A549 (cell line): ENCODE data around the gene ROBO1. TPM values are rescaled to one million over a fixed set of nuclear protein-coding genes. Genes with fewer than 3 reads are reported as not detected.

Experiments
- ATAC-seq, 2 experiments: fragments of 200-7000 bp in 1 of 2; fragments of >200 bp in 1 of 2; cut with Nextera tagmentation in 1 of 2; cut with Tn5 transposase in 1 of 2; 3 replicates each; pipeline versions ENCODE4 v1.8.0 to v1.9.1; 2018 to 2020; ENCODE audit warnings: mild to moderate bottlenecking in 1 of 2, moderate library complexity in 1 of 2
- CTCF ChIA-PET: fragments of 300-600 bp; sonication (Branson Sonifier 250); formaldehyde crosslinking; extraction: SDS; loops from one replicate; lab custom pipeline; 2021; ENCODE audit warnings: antibody characterized with exemption, inconsistent platforms; lab: Yijun Ruan, JAX
- POLR2A ChIA-PET: fragments of 350-600 bp; formaldehyde crosslinking; extraction: SDS; loops from one replicate; lab custom pipeline; 2021; ENCODE audit warnings: antibody characterized with exemption, inconsistent platforms; lab: Yijun Ruan, JAX
- DNase-seq, 2 experiments: peaks; one replicate each; pipeline versions ENCODE4 v3.0.0 to v3.0.0-alpha.2; 2011 to 2016; ENCODE audit warnings: low read depth in 1 of 2, low spot score in 1 of 2
- FAIRE-seq: peaks from 2 replicates; lab custom pipeline; 2011; peaks lifted over from hg19 to GRCh38; lab: Jason Lieb, UNC
- H3K27ac ChIP-seq, 2 experiments: fragments of >200 bp; sonication (Bioruptor Twin); formaldehyde crosslinking; 3 replicates each; pipeline ENCODE4 v1.5.1; 2016 to 2017
- H3K4me1 ChIP-seq: fragments of >200 bp; sonication (Bioruptor Twin); formaldehyde crosslinking; 3 replicates; pipeline ENCODE4 v1.6.1; 2016
- H3K4me2 ChIP-seq: fragments of >200 bp; sonication (Bioruptor Twin); formaldehyde crosslinking; 3 replicates; pipeline ENCODE4 v1.6.1; 2016
- H3K4me3 ChIP-seq: fragments of >200 bp; sonication (Bioruptor Twin); formaldehyde crosslinking; 3 replicates; pipeline ENCODE4 v1.5.1; 2016
- H3K9me3 ChIP-seq: fragments of >200 bp; sonication (Bioruptor Twin); formaldehyde crosslinking; 3 replicates; pipeline ENCODE4 v1.6.1; 2016
- CBX2 ChIP-seq: fragments of 200-600 bp; sonication (generic); IDR thresholded peaks from 2 replicates; pipeline ENCODE4 v1.6.1; 2016; ENCODE audit warnings: low read depth, mild to moderate bottlenecking, borderline replicate concordance
- CEBPB ChIP-seq, 2 experiments: fragments of >200 bp in 1 of 2; sonication (Bioruptor Twin) in 1 of 2; formaldehyde crosslinking in 1 of 2; IDR thresholded peaks; 2 replicates each; pipeline ENCODE4 v1.6.1; 2012 to 2016
- CHD4 ChIP-seq: fragments of 200-600 bp; sonication (generic); IDR thresholded peaks from 2 replicates; pipeline ENCODE4 v1.6.1; 2016; ENCODE audit warnings: antibody characterized with exemption, mild to moderate bottlenecking, borderline replicate concordance
- EHMT2 ChIP-seq: fragments of 200-600 bp; sonication (generic); IDR thresholded peaks from 2 replicates; pipeline ENCODE4 v1.6.1; 2016; ENCODE audit warnings: antibody characterized with exemption, low read depth, mild to moderate bottlenecking, moderate library complexity
- EP300 ChIP-seq, 2 experiments: fragments of >200 bp; sonication (Bioruptor Twin); formaldehyde crosslinking; IDR thresholded peaks; 2 replicates in 1 of 2; 3 replicates in 1 of 2; pipeline ENCODE4 v1.6.1; 2016 to 2017
- ESRRA ChIP-seq: fragments of 150-350 bp; IDR thresholded peaks from 2 replicates; pipeline ENCODE4 v1.6.1; 2014; ENCODE audit warnings: mild to moderate bottlenecking, low read length, borderline replicate concordance
- FOXS1 ChIP-seq: fragments of 250-450 bp; sonication (Bioruptor Pico); IDR thresholded peaks from 2 replicates; pipeline ENCODE4 v1.5.0; 2020; ENCODE audit warnings: mild to moderate bottlenecking, moderate library complexity
- GATA3 ChIP-seq: IDR thresholded peaks from 2 replicates; pipeline ENCODE4 v1.6.1; 2012; ENCODE audit warnings: borderline replicate concordance
- HDAC2 ChIP-seq: fragments of 200-600 bp; sonication (generic); IDR thresholded peaks from 2 replicates; pipeline ENCODE4 v1.6.1; 2016
- HEYL ChIP-seq: fragments of 250-450 bp; sonication (Bioruptor Pico); IDR thresholded peaks from 2 replicates; pipeline ENCODE4 v1.8.0; 2021; ENCODE audit warnings: mild to moderate bottlenecking, moderate library complexity
- HMGXB4 ChIP-seq: fragments of 250-450 bp; sonication (Bioruptor Pico); IDR thresholded peaks from 2 replicates; pipeline ENCODE4 v1.5.0; 2021; ENCODE audit warnings: mild to moderate bottlenecking, moderate library complexity, borderline replicate concordance
- HOXB13 ChIP-seq: fragments of 250-450 bp; sonication (Bioruptor Pico); IDR thresholded peaks from 2 replicates; pipeline ENCODE4 v1.5.0; 2020; ENCODE audit warnings: low read depth, mild to moderate bottlenecking, moderate library complexity
- HOXB5 ChIP-seq: fragments of 250-450 bp; sonication (Bioruptor Pico); IDR thresholded peaks from 2 replicates; pipeline ENCODE4 v1.5.0; 2020; ENCODE audit warnings: mild to moderate bottlenecking, moderate library complexity
- JUN ChIP-seq, 2 experiments: fragments of >200 bp; sonication (Bioruptor Twin); formaldehyde crosslinking; IDR thresholded peaks; 2 replicates in 1 of 2; 3 replicates in 1 of 2; pipeline ENCODE4 v1.6.1; 2016 to 2017
- JUNB ChIP-seq: fragments of >200 bp; sonication (Bioruptor Twin); formaldehyde crosslinking; IDR thresholded peaks from 2 replicates; pipeline ENCODE4 v1.6.1; 2016
- MAX ChIP-seq: IDR thresholded peaks from 2 replicates; pipeline ENCODE4 v1.6.1; 2012
- NPAS2 ChIP-seq: fragments of 250-450 bp; sonication (Bioruptor Pico); IDR thresholded peaks from 2 replicates; pipeline ENCODE4 v1.8.0; 2022; ENCODE audit warnings: mild to moderate bottlenecking, moderate library complexity, borderline replicate concordance
- POLR2AphosphoS2 ChIP-seq: conservative IDR thresholded peaks from 2 replicates; pipeline ENCODE4 v1.6.1; 2012; ENCODE audit warnings: low read length, improper control_type of control experiment, inconsistent platforms
- RCOR1 ChIP-seq: fragments of 150-350 bp; IDR thresholded peaks from 2 replicates; pipeline ENCODE4 v1.6.1; 2014; ENCODE audit warnings: antibody characterized with exemption, low read length, low read depth
- SREBF2 ChIP-seq: fragments of 450-650 bp; IDR thresholded peaks from 2 replicates; pipeline ENCODE4 v1.6.1; 2014; ENCODE audit warnings: mild to moderate bottlenecking, moderate library complexity
- ZFP36 ChIP-seq: fragments of 450-650 bp; IDR thresholded peaks from 2 replicates; pipeline ENCODE4 v1.6.1; 2014; ENCODE audit warnings: borderline replicate concordance; ENCODE audit not compliant: partially characterized antibody
- ZNF302 ChIP-seq: fragments of 250-450 bp; sonication (Bioruptor Pico); IDR thresholded peaks from 2 replicates; pipeline ENCODE4 v1.9.0; 2021; ENCODE audit warnings: inconsistent platforms, mild to moderate bottlenecking, moderate library complexity
- WGBS: methylation state at CpG from one replicate; pipeline ENCODE4 v1.1.6; 2017; ENCODE audit errors: missing lambda C conversion rate; 5-methylcytosine and 5-hydroxymethylcytosine counted together
- polyA plus RNA-seq, 4 experiments: library from polyadenylated mRNA; depleted of rRNA in 3 of 4; stranded (reverse); fragments of >200 nt; fragmentation: RNase III in 1 of 4; extraction: RNeasy Plus Mini Kit Qiagen cat#74134 plus additional on column Dnase treatment in 1 of 4; gene quantifications; 2 replicates in 3 of 4; 3 replicates in 1 of 4; pipeline ENCODE4 v1.2.3, GENCODE V29; 2011 to 2017
- TF ChIP-seq, protein P1 (sequence below): fragments of >200 bp; sonication (Bioruptor Twin); formaldehyde crosslinking; IDR thresholded peaks from 3 replicates; pipeline ENCODE4 v1.5.1; 2016

ROBO1 gene
- polyA plus RNA-seq, 2 of the 4 experiments (the other 2 are of a cell fraction): 25.3 to 35.6 TPM

DNA sequence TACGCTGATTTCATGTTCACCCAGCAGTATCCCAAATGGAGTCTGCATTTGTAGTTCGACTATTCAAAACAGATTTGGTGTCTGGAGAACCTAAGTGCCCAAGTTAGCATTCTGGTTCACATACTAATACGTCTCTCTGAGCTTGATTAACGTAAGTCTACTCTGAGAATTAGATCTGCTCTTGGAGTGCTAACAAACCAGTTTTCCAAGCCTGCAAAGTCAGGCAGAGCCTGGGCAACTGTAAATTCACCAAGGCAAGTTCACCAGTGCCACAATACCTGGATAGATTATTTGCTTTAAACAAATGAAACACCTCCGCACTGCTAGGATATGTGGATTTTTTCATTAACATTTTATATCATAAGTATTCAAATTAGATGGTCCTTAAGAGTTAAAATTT is 912.6 kb downstream of the ROBO1 start (continued):
- TF ChIP-seq HOXB13 (no peak), FOXS1 (CRISPR knock-in tag) (no peak)

- TF ChIP-seq CEBPB (IDR thresholded peaks at IDR 0.05) (peak in 1 of 2 experiments; percentile 20; a peak in 1 of 4 replicates), HMGXB4 (CRISPR knock-in tag) (no peak), JUN (IDR thresholded peaks at IDR 0.05) (peak in 1 of 2 experiments; percentile 56; a peak in 2 of 5 replicates), GATA3 (peak; percentile 63; the same call in 1 of the 2 replicates), JUNB (peak; percentile 50), ZFP36 (no peak), EP300 (IDR thresholded peaks at IDR 0.05) (peak; percentile 39 to 65; a peak in 2 of 5 replicates)
- Histone ChIP-seq H3K4me2 (peak overlapping the region; percentile 38), H3K4me3 (no peak overlapping the region), H3K27ac (peak overlapping the region; percentile 29 to 73; a peak in 4 of 6 replicates), H3K4me1 (peaks cover 45% of the 10 kb centered on the region), H3K9me3 (no peaks in the 10 kb centered on the region)
- CTCF ChIA-PET: no interaction called here
- ATAC-seq: peak; percentile 54 to 83
- 21% methylated on average over 7 of the region's 7 CpGs for WGBS
- FAIRE-seq: no peak
- POLR2A ChIA-PET: interaction anchor here (0.7 kb wide), 2 partner anchors 23 to 111 kb away, joined by 3 read pairs; no protein-coding TSS in a partner anchor
- DNase-seq: peak in 1 of 2 experiments; percentile 61
Measured at GRCh38 chr3:78848392-78849288, 919.2 kb downstream of the ROBO1 start.

DNA sequence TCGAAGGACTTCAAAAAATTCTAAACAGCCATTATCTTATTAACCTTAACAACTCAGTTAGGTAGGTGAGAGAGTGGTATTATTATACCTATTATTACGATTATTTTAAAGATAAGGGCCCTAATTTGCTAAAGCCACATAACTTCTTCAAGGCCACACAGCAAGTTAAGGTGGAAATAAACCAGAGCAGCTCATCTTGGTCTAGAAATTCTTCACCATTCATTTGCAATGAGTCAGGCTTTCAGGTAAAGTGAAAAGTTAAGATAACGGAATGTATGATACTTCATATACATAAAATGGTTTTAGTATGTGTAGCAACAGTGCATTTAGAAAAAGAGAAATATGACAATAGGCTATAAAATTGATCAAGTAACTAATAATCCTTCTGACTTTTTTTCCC is 920.2 kb downstream of the ROBO1 start:
- FAIRE-seq: no peak
- no peak for DNase-seq
- H3K4me3 ChIP-seq: no peak overlapping the region
- WGBS: 61% methylated on average over 3 of the region's 3 CpGs
- no peak for ATAC-seq
- H3K4me2 ChIP-seq: no peak overlapping the region; the same call in 2 of the 3 replicates
- CTCF ChIA-PET: interaction anchor here (1.0 kb wide), 1 partner anchor 12 kb away, joined by 3 read pairs; no protein-coding TSS in a partner anchor
- peaks cover 45% of the 10 kb centered on the region for H3K4me1 ChIP-seq
- TF ChIP-seq CHD4 (no peak), ZNF302 (no peak)
- POLR2A ChIA-PET: no interaction called here
- no peaks in the 10 kb centered on the region for H3K9me3 ChIP-seq
- H3K27ac ChIP-seq: no peak overlapping the region

GRCh38 chr3:78847203-78847602 is 920.6 kb downstream of the ROBO1 start:
- no peaks in the 10 kb centered on the region for H3K9me3 ChIP-seq
- CTCF ChIA-PET: interaction anchor here (1.0 kb wide), 1 partner anchor 11 kb away, joined by 3 read pairs; no protein-coding TSS in a partner anchor
- H3K4me3 ChIP-seq: no peak overlapping the region

GRCh38 chr3:78846718-78847117 is 921.1 kb downstream of the ROBO1 start:
- Histone ChIP-seq H3K4me2 (no peak overlapping the region), H3K4me1 (peaks cover 45% of the 10 kb centered on the region), H3K4me3 (no peak overlapping the region), H3K9me3 (no peaks in the 10 kb centered on the region), H3K27ac (no peak overlapping the region)
- CTCF ChIA-PET: interaction anchor here (1.0 kb wide), 1 partner anchor 11 kb away, joined by 3 read pairs; no protein-coding TSS in a partner anchor
- FAIRE-seq (no peak), ATAC-seq (no peak), DNase-seq (no peak)
- POLR2A ChIA-PET: no interaction called here
- TF ChIP-seq ZNF302: no peak
- TF ChIP-seq NPAS2 (CRISPR knock-in tag): no peak
- TF ChIP-seq HOXB5 (CRISPR knock-in tag): no peak
- no peak for TF ChIP-seq MAX
- no peak for TF ChIP-seq HOXB13
- no peak for TF ChIP-seq HEYL (CRISPR knock-in tag)
- TF ChIP-seq CBX2: no peak
- TF ChIP-seq, protein P1, sequence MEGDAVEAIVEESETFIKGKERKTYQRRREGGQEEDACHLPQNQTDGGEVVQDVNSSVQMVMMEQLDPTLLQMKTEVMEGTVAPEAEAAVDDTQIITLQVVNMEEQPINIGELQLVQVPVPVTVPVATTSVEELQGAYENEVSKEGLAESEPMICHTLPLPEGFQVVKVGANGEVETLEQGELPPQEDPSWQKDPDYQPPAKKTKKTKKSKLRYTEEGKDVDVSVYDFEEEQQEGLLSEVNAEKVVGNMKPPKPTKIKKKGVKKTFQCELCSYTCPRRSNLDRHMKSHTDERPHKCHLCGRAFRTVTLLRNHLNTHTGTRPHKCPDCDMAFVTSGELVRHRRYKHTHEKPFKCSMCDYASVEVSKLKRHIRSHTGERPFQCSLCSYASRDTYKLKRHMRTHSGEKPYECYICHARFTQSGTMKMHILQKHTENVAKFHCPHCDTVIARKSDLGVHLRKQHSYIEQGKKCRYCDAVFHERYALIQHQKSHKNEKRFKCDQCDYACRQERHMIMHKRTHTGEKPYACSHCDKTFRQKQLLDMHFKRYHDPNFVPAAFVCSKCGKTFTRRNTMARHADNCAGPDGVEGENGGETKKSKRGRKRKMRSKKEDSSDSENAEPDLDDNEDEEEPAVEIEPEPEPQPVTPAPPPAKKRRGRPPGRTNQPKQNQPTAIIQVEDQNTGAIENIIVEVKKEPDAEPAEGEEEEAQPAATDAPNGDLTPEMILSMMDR: no peak
- TF ChIP-seq EP300 (IDR thresholded peaks at IDR 0.05): no peak
- no peak for TF ChIP-seq ESRRA
- 50% methylated on average over 3 of the region's 3 CpGs for WGBS

More at GRCh38 chr3:78847203-78847602, 920.6 kb downstream of the ROBO1 start:
- POLR2A ChIA-PET: no interaction called here
- no peak for ATAC-seq
- no peak for DNase-seq
- 68% methylated on average over 4 of the region's 4 CpGs for WGBS
- H3K4me1 ChIP-seq: peaks cover 45% of the 10 kb centered on the region
- TF ChIP-seq RCOR1: no peak
- no peak for TF ChIP-seq EHMT2
- TF ChIP-seq POLR2AphosphoS2: no peak
- no peak for TF ChIP-seq SREBF2
- TF ChIP-seq HDAC2: no peak
- TF ChIP-seq HOXB5 (CRISPR knock-in tag): no peak
- TF ChIP-seq, all 56 proteins: peak for 0
- no peak overlapping the region for H3K27ac ChIP-seq
- FAIRE-seq: no peak
- no peak overlapping the region for H3K4me2 ChIP-seq
